Upper lobe of left lung (tissue), 4 donors: ENCODE data around the gene BCL3.
A peak's percentile ranks its signal among the peaks of the same experiment; 100 is the strongest.

Experiments used
- CTCF ChIP-seq, 6 experiments: fragments of 450-650 bp in 4 of 6; fragments of 200-600 bp in 2 of 6; sonication (generic) in 2 of 6; IDR thresholded peaks; one replicate each; pipeline ENCODE4 v1.5.1; 2016 to 2019; ENCODE audit warnings: antibody characterized with exemption in 6 of 6
- EP300 ChIP-seq, 4 donors: sonication (generic); formaldehyde crosslinking; IDR thresholded peaks; one replicate each; pipeline ENCODE4 v1.5.1; 2017; ENCODE audit warnings: antibody characterized with exemption in 4 of 4, control low read depth in 2 of 4
- POLR2A ChIP-seq, 4 donors: fragments of 450-650 bp; IDR thresholded peaks; one replicate each; pipeline ENCODE4 v1.5.1; 2016 to 2017; ENCODE audit warnings: antibody characterized with exemption in 4 of 4, mild to moderate bottlenecking in 2 of 4

GRCh38 chr19:44722131-44723121 lies 26.1 kb upstream of the BCL3 start:
- TF ChIP-seq CTCF (IDR thresholded peaks at IDR 0.05) (no peak), EP300 (IDR thresholded peaks at IDR 0.05) (peak in 1 of 4 donors; percentile 12), POLR2A (IDR thresholded peaks at IDR 0.05) (no peak)
